Upper lobe of right lung (tissue), 1 donor: ENCODE results near the gene PDGFA. TPM values are rescaled to one million over a fixed set of nuclear protein-coding genes. Genes with fewer than 3 reads are reported as not detected.

Experiments
- ATAC-seq: fragments of 200-7000 bp; cut with Tn5 transposase; one replicate; pipeline ENCODE4 v1.9.1; 2020; ENCODE audit warnings: mild to moderate bottlenecking, moderate library complexity
- DNase-seq: peaks from one replicate; pipeline ENCODE4 v3.0.0-alpha.2; 2020
- H3K27ac ChIP-seq: fragments of 200-600 bp; one replicate; pipeline ENCODE4 v1.8.0; 2022
- H3K27me3 ChIP-seq: fragments of 200-600 bp; one replicate; pipeline ENCODE4 v1.8.0; 2022; ENCODE audit warnings: mild to moderate bottlenecking
- H3K36me3 ChIP-seq: fragments of 200-600 bp; one replicate; pipeline ENCODE4 v1.8.0; 2022
- H3K4me1 ChIP-seq: fragments of 200-600 bp; one replicate; pipeline ENCODE4 v1.8.0; 2022
- H3K4me3 ChIP-seq: fragments of 200-600 bp; one replicate; pipeline ENCODE4 v1.8.0; 2022; ENCODE audit warnings: mild to moderate bottlenecking
- H3K9me3 ChIP-seq: fragments of 200-600 bp; one replicate; pipeline ENCODE4 v1.8.0; 2022
- intact Hi-C: fragments of 100-400 bp; cut with DNase I; formaldehyde crosslinking; loops from one replicate; pipeline ENCODE4 v1.11.0; 2022
- total RNA-seq: library from RNA; stranded (reverse); fragmentation: NEBNext Ultra II Directional; extraction: Animal tissue kit (Norgen Biotek cat#: 25700); gene quantifications from one replicate; pipeline ENCODE4 v1.2.1, GENCODE V29; 2021
- TF ChIP-seq, protein P1 (sequence below): fragments of 200-600 bp; IDR thresholded peaks from one replicate; pipeline ENCODE4 v1.8.0; 2022; ENCODE audit warnings: antibody characterized with exemption
- donor health status: DM: no; HTN: yes; CAD: no; lungs with severe emphysema.

PDGFA gene
- total RNA-seq, 1 donor from 2014 or later: 57.1 TPM

DNA sequence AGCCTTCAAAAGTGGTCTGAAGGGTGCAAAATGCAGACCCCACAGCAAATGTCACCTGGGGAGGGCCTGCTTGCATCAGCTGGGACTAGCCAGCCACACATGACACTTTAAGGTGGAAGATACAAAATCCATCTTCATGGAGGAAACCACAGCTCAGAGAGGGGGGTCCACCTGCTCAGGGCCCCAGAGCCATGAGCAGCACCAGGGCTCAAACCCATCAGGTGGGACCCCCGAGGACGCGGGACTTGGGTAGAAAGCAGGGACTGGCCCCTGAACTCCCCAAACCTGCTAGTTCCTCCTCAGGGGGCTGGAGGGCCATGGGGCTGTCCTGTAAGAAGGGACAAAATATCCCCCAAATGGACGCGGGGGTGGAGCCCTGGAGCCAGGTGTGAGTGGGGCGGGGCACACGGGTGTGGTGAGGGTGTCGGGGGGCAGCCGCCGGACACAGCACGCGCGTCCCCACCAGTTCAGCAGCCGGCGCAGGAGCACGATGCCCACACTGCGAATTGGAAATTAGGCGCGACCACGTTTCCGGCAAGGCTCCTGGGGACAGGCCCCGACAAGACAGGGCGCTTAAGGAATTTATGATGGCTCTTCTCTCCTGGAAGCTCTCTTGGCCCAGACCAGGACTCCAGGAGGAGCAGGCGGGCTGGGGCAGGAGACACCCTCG, 8.0 kb downstream of the PDGFA start:
- no peak overlapping the region for H3K4me3 ChIP-seq
- TF ChIP-seq, protein P1, sequence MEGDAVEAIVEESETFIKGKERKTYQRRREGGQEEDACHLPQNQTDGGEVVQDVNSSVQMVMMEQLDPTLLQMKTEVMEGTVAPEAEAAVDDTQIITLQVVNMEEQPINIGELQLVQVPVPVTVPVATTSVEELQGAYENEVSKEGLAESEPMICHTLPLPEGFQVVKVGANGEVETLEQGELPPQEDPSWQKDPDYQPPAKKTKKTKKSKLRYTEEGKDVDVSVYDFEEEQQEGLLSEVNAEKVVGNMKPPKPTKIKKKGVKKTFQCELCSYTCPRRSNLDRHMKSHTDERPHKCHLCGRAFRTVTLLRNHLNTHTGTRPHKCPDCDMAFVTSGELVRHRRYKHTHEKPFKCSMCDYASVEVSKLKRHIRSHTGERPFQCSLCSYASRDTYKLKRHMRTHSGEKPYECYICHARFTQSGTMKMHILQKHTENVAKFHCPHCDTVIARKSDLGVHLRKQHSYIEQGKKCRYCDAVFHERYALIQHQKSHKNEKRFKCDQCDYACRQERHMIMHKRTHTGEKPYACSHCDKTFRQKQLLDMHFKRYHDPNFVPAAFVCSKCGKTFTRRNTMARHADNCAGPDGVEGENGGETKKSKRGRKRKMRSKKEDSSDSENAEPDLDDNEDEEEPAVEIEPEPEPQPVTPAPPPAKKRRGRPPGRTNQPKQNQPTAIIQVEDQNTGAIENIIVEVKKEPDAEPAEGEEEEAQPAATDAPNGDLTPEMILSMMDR: no peak
- DNase-seq: peak; percentile 68
- H3K4me1 ChIP-seq: peaks cover 16% of the 10 kb centered on the region
- no peaks in the 10 kb centered on the region for H3K27me3 ChIP-seq
- ATAC-seq: no peak
- peaks cover 14% of the 10 kb centered on the region for H3K36me3 ChIP-seq
- H3K27ac ChIP-seq: no peak overlapping the region
- intact Hi-C loops: no loop called here
- H3K9me3 ChIP-seq: no peaks in the 10 kb centered on the region

DNA sequence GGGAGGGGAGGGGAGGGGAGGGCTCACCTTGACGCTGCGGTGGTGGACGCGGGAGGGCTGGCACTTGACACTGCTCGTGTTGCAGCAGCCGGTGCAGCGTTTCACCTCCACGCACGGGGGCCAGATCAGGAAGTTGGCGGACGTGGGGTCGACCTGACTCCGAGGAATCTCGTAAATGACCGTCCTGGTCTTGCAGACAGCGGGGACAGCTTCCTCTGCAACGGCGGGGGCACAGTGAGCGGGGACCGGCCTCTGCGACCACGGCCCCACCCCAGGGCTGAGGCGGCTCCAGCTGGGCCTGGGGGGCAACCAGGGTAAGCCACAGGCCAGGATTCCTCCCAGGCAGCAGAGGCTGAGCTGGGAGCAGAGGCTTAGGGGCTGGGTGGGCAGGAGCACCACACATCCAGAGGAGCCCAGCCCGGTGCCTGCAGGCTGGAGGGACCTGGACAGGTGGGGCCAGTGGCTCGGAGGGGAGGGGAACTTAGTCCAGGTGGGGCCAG, 8.8 kb downstream of the PDGFA start:
- TF ChIP-seq, protein P1: no peak
- Histone ChIP-seq H3K27me3 (no peaks in the 10 kb centered on the region), H3K4me1 (peaks cover 16% of the 10 kb centered on the region), H3K36me3 (peaks cover 14% of the 10 kb centered on the region), H3K27ac (no peak overlapping the region), H3K4me3 (no peak overlapping the region), H3K9me3 (no peaks in the 10 kb centered on the region)
- intact Hi-C loops: no loop called here
- peak; percentile 58 for DNase-seq
- no peak for ATAC-seq

DNA sequence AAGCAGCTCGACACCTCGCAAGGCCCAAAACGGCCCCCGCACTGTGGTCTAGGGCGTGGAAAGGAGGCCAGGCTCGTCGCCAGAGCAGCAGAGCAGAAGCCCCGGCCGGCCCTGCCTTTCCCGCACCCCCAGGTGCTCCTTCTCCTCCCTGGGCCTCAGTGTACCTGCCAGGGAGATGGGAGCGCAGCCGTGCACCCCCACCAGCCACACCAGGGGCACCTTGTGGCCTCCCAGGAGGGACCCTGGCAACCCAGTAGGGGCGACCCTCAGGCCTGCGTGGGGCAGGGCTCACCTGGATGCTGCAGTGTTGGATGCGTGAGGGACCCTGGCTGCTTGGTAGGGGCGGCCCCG, 9.5 kb downstream of the PDGFA start:
- no peaks in the 10 kb centered on the region for H3K27me3 ChIP-seq
- TF ChIP-seq, protein P1: no peak
- H3K36me3 ChIP-seq: peaks cover 14% of the 10 kb centered on the region
- no peaks in the 10 kb centered on the region for H3K9me3 ChIP-seq
- H3K27ac ChIP-seq: no peak overlapping the region
- peak; percentile 65 for DNase-seq
- no peak for ATAC-seq
- intact Hi-C loops: no loop called here
- peaks cover 16% of the 10 kb centered on the region for H3K4me1 ChIP-seq
- H3K4me3 ChIP-seq: no peak overlapping the region

DNA sequence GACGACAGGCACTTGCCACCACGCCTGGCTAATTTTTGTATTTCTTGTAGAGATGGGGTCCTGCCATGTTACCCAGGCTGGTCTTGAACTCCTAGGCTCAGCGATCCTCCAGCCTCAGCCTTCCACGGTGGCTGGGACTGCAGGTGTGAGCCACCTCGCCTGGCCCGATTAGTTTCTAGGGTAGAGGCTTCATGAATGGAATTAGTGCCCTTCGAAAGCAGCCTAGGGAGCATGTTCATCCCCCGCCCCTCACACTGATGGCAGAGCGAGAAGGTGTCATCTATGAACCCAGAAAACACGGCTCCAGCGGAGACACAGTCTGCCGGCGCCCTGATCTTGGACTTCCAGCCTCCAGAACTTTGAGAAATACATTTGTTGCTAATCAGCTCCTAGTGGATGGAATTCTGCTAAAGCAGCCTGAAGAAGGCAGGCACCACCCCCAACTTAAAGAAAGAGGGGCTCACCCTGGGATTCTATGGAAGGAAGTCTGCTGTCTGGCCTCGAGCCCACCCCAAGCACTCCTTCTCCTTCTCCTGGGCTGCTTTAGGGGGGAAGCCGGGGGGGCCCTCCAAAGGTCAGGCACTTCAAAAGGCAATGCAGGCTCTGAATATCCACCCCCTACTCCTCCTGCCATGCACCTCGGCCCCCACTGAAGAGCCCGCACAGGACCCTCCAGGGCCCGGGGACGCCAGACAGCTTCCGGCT, 10.1 kb downstream of the PDGFA start:
- intact Hi-C loops: no loop called here
- Histone ChIP-seq H3K4me1 (peaks cover 13% of the 10 kb centered on the region), H3K9me3 (no peaks in the 10 kb centered on the region), H3K27me3 (no peaks in the 10 kb centered on the region), H3K27ac (no peak overlapping the region), H3K4me3 (no peak overlapping the region), H3K36me3 (peaks cover 14% of the 10 kb centered on the region)
- DNase-seq: peak; percentile 51
- ATAC-seq: no peak
- TF ChIP-seq, protein P1: no peak

DNA sequence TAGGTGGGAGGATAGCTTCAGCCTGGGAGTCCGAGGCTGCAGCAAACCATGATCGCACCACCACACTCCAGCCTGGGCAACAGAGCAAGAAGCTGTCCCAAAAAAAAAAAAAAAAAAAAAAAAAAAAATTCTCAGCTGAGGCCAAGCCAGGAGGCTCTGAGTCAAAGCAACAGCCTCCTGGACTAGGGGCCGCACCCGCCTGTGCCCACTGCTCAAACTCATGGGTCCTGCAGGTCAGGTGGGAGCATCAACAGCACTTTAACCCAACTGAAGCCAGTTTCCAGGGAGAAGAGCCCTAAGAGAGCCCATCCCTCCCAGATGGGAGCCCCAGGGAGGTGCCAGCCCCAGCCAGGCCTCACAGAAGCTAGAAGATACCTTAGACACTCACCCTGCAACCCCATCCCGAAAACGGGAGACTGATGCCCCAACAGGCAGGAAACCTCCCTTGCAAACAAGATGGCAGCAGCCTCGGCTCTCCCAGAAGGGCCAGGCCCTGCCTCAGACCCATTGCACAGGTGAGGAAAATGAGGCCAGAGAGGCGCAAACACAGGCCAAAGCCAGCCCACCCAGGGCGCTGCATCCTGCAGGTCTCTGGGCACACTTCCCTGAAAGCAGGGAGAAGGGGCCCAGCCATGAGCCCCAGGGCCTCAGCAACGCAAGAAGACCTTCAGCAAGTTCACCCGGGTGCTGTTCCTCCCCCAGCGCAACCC, 11.0 kb downstream of the PDGFA start:
- Histone ChIP-seq H3K27ac (no peak overlapping the region), H3K4me1 (peaks cover 16% of the 10 kb centered on the region), H3K27me3 (no peaks in the 10 kb centered on the region), H3K4me3 (no peak overlapping the region), H3K36me3 (peaks cover 14% of the 10 kb centered on the region), H3K9me3 (no peaks in the 10 kb centered on the region)
- TF ChIP-seq, protein P1: no peak
- intact Hi-C loops: no loop called here
- peak; percentile 48 for DNase-seq
- no peak for ATAC-seq
